ENCODE results near the gene SEMA6A. TPM values are rescaled to one million over a fixed set of nuclear protein-coding genes. Genes with fewer than 3 reads are reported as not detected.

Gene SEMA6A
- total and polyA plus RNA-seq, 2 of the 13 experiments (the other 11 are each of a cell fraction or from before 2014, with no cell fraction given): 5.1 to 6.5 TPM

- no peak for TF ChIP-seq CEBPB (IDR thresholded peaks at IDR 0.05; ENCODE audit: borderline replicate concordance, low read depth, low read length)
- TF ChIP-seq ZNF720 (CRISPR knock-in tag; IDR thresholded peaks at IDR 0.05): no peak
- TF ChIP-seq ETS1 (CRISPR knock-in tag; IDR thresholded peaks at IDR 0.05): no peak
Measured at GRCh38 chr5:116487045-116487444, 87.6 kb downstream of the SEMA6A start (continued).

GRCh38 chr5:116486588-116486987 lies 88.0 kb downstream of the SEMA6A start:
- in situ Hi-C loops (cut with HindIII; ENCODE audit: extremely low pct_ligation_motif_present, low pct_unique_long_range_greater_than_20kb): no loop called here
- H2AFZ ChIP-seq (ENCODE audit: low read length): no peak overlapping the region
- intact Hi-C loops (cut with micrococcal nuclease; ENCODE audit: unreplicated experiment): no loop called here
- no peak for DNase-seq (ENCODE audit: low spot score)
- H4K20me1 ChIP-seq (ENCODE audit: insufficient read depth, low read length): no peaks in the 10 kb centered on the region
- ChIA-PET POLR2A (no interaction called here), CTCF (ENCODE audit: low intra/inter-chr PET ratio, low total read pairs) (no interaction called here)
- ATAC-seq: no peak
- H3K36me3 ChIP-seq (replicated peaks in 1 of 2; ENCODE audit: control insufficient read depth in 1 of 2, insufficient read depth in 2 of 2, low read length in 2 of 2): peaks cover 0 to 9% of the 10 kb centered on the region in 2 experiments; a peak in 1 of 5 replicates
- no peak overlapping the region for H3K4me3 ChIP-seq (replicated peaks in 1 of 3; ENCODE audit: insufficient read depth in 1 of 3, low read depth in 2 of 3, low read length in 3 of 3)
- no peak overlapping the region for H3K27ac ChIP-seq (ENCODE audit: extremely low read length, insufficient read depth, low read length)
- 89% methylated on average over 8 of the region's 8 CpGs for WGBS (ENCODE audit: low lambda C conversion rate)
- H3K9me3 ChIP-seq (ENCODE audit: low read length): no peaks in the 10 kb centered on the region
- no peak overlapping the region for H3K9ac ChIP-seq (ENCODE audit: insufficient read depth, low read depth, low read length)
- no peaks in the 10 kb centered on the region for H3K79me2 ChIP-seq (ENCODE audit: insufficient read depth, low read length)
- BruUV-seq (replicated peaks): no TSS peak
- H3K4me1 ChIP-seq (ENCODE audit: insufficient read depth, low read length): no peaks in the 10 kb centered on the region
- TF ChIP-seq TEF (CRISPR knock-in tag; IDR thresholded peaks at IDR 0.05) (no peak), NFE2L1 (CRISPR knock-in tag; IDR thresholded peaks at IDR 0.05; ENCODE audit: borderline replicate concordance) (no peak)
- no peak for FAIRE-seq
- H3K4me2 ChIP-seq (ENCODE audit: low read depth, low read length): no peak overlapping the region
- no peaks in the 10 kb centered on the region for H3K27me3 ChIP-seq (ENCODE audit: control insufficient read depth in 1 of 2, insufficient read depth in 2 of 2, low read length in 2 of 2)

GRCh38 chr5:116484645-116485044 lies 90.0 kb downstream of the SEMA6A start:
- peaks cover 0 to 15% of the 10 kb centered on the region in 2 experiments; a peak in 2 of 5 replicates for H3K36me3 ChIP-seq (replicated peaks in 1 of 2; ENCODE audit: control insufficient read depth in 1 of 2, insufficient read depth in 2 of 2, low read length in 2 of 2)
- no peaks in the 10 kb centered on the region for H4K20me1 ChIP-seq (ENCODE audit: insufficient read depth, low read length)
- no peak for DNase-seq (ENCODE audit: low spot score)
- no peak for TF ChIP-seq POLR2AphosphoS5 (IDR thresholded peaks at IDR 0.05; ENCODE audit: low read depth, low read length)
- no peak for TF ChIP-seq MAFK (conservative IDR thresholded peaks at IDR 0.05 in 1 of 2, IDR thresholded peaks at IDR 0.05 in 1 of 2; ENCODE audit: low read length in 2 of 2)
- TF ChIP-seq ZNF253 (CRISPR knock-in tag; IDR thresholded peaks at IDR 0.05; ENCODE audit: borderline replicate concordance): no peak
- no peak for TF ChIP-seq NFE2L2 (IDR thresholded peaks at IDR 0.05; ENCODE audit: low read length)
- no peak for TF ChIP-seq E2F2 (CRISPR knock-in tag; IDR thresholded peaks at IDR 0.05; ENCODE audit: borderline replicate concordance)
- no peak overlapping the region for H3K27ac ChIP-seq (ENCODE audit: extremely low read length, insufficient read depth, low read length)
- intact Hi-C loops (cut with micrococcal nuclease; ENCODE audit: unreplicated experiment) (no loop called here), in situ Hi-C loops (cut with HindIII; ENCODE audit: extremely low pct_ligation_motif_present, low pct_unique_long_range_greater_than_20kb) (no loop called here)
- no peak overlapping the region for H3K9ac ChIP-seq (ENCODE audit: insufficient read depth, low read depth, low read length)
- H3K79me2 ChIP-seq (ENCODE audit: insufficient read depth, low read length): no peaks in the 10 kb centered on the region
- 96% methylated on average over 4 of the region's 4 CpGs for WGBS (ENCODE audit: low lambda C conversion rate)
- no peaks in the 10 kb centered on the region for H3K27me3 ChIP-seq (ENCODE audit: control insufficient read depth in 1 of 2, insufficient read depth in 2 of 2, low read length in 2 of 2)
- CTCF ChIA-PET (ENCODE audit: low intra/inter-chr PET ratio, low total read pairs): no interaction called here
- no TSS peak for BruUV-seq (replicated peaks)
- H3K4me1 ChIP-seq (ENCODE audit: insufficient read depth, low read length): no peaks in the 10 kb centered on the region
- no peak overlapping the region for H3K4me3 ChIP-seq (replicated peaks in 1 of 3; ENCODE audit: insufficient read depth in 1 of 3, low read depth in 2 of 3, low read length in 3 of 3)
- POLR2A ChIA-PET: no interaction called here
- no peaks in the 10 kb centered on the region for H3K9me3 ChIP-seq (ENCODE audit: low read length)
- H3K4me2 ChIP-seq (ENCODE audit: low read depth, low read length): no peak overlapping the region
- no peak for FAIRE-seq
- H2AFZ ChIP-seq (ENCODE audit: low read length): no peak overlapping the region
- ATAC-seq: no peak

All from HepG2 (cell line).